ENCODE measurements around the gene GPS1.
A peak's percentile ranks its signal among the peaks of the same experiment; 100 is the strongest.

Gene GPS1

GRCh38 chr17:82060614-82061013 is 8.9 kb downstream of the GPS1 start:
- DNase-seq = no peak

DNA sequence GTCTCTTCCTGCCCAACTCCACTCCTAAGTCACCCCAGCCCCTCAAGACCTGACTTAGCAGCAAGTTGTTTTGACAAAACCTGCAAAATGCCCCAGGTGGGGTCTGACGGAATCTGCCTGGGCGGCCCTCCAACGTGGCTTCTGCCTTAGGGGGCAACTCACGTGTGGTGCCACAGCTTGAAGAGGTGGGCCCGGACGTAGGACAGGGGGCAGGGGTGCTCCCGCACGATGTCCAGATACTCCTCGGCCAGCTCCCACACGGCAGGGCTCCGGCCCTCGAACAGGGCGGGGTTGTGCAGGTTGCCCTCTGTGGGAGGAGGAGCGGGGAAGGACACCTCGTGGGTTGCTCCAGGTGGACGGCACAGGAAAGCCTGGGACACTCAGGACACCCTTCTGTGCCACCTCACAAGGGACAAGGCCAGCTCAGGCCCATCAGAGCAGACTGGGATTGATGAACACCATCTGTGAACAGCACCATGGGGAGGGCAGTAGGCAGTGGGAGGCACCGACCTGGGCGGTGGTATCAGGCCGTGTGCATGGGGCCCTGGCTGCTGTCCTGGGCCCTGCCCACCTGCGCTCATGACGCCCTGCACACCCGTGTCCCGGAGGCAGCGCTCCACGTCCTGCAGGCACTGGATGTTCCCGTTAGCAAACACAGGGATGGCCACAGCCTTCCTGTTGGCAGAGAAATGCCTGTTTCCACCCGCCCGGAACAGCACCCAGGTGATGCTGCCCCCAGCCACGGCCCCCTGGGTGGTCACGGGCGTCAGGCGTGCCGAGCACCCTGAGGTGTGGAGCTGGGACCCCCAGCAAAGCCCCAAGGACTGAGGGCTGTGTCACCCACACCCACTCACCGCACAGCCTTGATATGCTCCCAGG is 9.6 kb downstream of the GPS1 start:
- DNase-seq = no peak

DNA sequence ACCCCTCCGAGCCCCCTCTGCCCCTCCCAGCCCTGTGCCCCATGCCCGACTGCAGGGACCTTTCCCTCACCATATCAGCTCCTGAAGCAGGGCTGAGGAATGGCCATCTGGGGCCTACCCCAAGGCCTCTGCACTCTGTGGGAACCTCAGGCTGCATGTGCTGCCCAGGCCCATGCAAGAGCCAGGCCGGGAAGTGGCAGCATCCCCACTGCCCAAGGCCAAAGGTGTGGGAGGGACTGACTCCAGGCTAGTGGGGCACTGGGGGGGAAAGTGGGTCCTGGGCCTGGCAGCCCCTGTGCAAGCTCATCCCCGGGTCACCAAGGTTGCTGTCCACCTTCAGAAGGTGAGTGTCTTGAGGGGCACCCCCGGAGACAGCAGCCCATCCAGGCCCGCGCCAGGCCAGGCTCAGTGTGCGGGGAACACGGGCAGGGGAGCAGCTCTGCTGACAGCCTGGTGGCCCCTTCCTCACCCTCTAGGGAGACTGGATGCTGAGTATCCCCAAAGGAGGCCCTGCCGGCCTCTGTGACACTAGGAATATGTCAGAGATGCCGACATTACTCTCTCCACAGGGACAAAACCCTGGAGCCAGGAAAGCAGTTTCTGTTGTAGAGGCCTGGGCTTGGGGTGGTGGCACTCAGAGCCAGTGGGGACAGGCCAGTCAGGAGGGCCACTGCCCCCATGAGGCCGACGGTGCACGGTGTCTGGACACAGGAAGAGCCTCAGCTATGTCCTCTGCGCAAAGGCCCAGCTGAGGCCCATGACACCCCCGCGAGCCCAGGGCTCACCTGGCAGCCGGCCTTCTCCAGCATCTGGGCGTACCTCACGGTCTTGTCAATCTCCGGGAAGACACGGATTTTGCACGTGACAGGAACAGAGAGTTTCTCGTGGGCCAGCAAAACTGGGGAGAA is 10.6 kb downstream of the GPS1 start:
- no peak for DNase-seq

GRCh38 chr17:82062984-82063368 is 11.3 kb downstream of the GPS1 start:
- no peak for DNase-seq

DNA sequence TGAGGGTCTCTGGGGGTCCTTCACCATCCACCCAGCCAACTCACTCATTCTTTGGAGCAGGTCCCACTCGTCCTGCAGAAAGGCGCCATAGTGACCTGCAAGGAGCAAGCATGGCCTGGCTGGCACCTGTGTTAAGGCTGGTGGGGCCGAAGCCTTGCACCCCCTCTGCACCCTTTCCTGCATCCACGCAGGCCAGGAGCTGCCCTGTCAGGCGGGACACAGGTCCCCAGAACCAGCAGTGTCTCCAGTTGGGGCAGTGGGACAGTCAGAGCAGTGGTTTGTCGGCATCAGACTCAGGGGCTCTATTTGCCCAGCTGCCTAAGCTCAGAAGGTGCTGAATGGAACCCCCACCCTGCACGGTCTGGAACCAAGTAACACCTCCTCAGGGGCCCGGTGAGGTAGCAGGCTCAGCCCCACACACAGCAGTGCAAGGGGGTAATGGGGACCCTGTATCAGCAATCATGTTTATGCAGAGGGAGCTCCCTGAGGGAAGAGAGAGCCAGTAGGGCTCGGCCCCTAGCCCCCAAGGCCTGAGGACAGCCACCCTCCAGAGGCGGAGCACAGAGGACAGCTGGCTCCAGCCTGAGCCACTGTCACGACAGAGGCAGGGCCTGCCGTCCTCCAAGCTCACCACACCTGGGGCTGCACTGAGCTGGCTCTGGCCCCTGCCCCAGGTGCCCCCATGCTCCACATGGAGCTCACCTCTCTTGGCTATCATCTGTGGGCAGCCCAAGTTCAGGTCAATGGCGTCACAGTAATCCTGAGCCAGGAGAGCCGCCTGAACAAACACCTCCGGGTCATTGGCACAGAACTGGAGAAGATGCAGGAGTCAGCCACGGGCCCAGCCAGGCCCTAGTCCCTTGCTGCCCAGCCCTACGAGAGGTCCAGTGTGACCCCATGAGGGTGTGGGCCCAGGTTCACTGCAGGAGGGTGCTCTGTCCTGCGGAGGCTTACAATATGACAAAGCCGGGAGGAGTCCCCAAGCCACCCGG is 12.0 kb downstream of the GPS1 start:
- no peak for DNase-seq

GRCh38 chr17:82064433-82065192 is 12.9 kb downstream of the GPS1 start:
- DNase-seq = no peak

DNA sequence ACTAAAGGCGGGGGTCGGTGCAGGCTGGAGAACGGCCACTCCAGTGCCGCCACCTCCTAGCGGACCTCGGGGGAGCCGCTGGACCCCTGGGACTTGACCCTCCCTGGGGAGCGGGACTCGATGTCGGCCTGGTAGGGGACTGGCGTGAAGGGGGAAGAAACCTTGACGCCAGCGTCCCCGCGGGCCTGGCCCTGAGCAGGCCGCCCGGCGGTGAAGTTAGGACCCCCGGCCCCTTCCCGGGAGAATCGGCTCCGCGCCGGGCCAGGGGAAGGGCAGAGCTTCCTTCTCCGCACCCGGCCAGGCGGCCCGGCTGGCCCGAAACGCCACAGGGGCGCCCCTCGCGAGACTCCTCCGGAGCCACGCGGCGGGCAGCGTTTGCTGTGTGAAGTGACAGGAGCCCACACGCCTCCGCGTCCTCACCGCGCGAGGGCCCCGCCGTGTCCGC is 13.5 kb downstream of the GPS1 start:
- DNase-seq = no peak

DNA sequence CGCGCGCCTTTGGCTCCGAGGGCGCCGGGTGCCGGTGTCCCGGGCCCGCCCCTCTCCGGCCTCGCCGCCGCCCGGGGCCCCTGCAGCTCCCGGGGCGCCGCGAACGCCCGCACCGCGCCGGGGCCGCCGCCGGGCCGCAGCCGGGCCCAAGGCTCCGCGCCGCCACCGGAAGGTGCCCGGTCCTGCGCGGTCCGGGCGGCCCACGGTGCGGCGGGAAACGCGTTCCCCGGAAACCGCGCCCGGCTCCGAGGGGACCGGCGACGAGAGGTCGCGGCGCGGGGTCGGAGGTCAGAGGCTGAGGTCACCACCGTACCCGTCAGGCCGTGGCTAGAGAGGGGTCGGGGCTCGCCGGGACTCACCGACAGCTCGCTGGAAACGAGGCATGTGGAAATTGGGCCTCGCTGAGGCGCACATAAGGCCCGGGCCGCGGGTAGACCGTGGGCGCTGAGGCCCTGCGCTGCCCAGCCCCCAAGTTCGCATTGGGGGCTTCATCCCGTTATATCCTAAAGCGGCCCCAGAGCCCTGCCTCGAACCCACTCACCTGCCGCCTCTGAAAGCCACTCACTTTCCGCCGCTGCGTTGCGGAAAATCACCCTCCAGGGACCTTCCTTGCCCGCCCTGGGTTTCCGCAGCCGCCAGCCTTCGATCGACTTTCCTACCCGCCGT is 14.1 kb downstream of the GPS1 start, which contains the start of gene DUS1L:
DUS1L (minus strand) TSS at position 167 of the 666 bp plus-strand sequence. CDS start 745 bp downstream, outside the sequence.
- peak; percentile 47 for DNase-seq

DNA sequence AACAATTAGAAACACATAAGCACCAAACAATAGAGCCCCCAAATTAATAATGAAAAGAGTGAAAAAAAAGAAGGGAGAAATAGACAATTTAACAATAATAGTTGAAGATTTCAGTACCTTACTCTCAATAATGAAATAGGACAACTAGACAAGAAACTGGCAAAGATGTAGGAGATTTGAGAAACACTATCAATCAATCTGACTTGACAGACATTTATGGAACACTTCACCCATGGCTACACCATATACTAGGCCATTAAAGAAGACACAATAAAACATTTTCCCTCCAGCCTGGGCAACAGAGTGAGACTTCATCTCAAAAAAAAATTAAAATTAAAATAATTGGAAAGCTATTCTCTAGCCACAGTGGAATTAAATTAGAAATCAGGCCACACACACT is 18.9 kb downstream of the GPS1 start:
- DNase-seq = no peak

DNA sequence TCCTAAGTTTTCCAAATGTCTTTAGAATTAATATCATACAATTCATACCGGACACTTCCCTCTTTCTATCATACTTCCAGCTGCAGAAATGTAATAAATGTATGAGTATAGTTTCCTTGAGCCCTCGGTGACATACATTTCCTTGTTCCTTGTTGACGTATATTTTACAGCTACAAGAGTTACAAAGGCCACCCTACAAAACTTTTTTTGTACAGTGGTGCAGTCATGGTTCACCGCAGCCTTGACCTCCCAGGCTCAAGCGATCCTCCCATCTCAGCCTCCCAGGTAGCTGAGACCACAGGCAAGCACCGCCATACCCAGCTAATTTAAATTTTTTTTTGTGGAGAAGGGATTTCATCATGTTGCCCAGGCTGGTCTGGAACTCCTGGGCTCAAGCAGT is 21.1 kb downstream of the GPS1 start:
- DNase-seq = no peak

DNA sequence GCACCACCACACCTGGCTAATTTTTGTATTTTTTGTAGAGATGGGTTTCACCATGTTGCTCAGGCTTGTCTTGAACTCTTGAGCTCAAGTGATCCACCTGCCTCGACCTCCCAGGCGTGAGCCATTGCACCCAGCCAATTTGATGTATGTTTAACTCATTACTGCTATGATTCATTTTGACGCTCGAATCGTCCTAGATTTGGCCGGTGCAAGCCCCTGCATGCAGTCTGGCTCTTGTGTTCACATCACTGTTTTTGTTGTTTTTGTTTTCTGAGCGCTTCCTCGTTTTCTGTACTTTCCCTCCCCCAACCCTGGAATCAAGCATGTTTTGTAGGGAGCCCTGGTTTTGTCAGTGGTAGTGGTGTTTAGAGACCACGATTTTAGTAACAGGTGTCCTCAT is 21.7 kb downstream of the GPS1 start:
- DNase-seq = no peak

GRCh38 chr17:82076018-82076784 is 24.5 kb downstream of the GPS1 start:
- no peak for DNase-seq

- DNase-seq = no peak
Measured at GRCh38 chr17:82076785-82077591, 25.3 kb downstream of the GPS1 start.

DNA sequence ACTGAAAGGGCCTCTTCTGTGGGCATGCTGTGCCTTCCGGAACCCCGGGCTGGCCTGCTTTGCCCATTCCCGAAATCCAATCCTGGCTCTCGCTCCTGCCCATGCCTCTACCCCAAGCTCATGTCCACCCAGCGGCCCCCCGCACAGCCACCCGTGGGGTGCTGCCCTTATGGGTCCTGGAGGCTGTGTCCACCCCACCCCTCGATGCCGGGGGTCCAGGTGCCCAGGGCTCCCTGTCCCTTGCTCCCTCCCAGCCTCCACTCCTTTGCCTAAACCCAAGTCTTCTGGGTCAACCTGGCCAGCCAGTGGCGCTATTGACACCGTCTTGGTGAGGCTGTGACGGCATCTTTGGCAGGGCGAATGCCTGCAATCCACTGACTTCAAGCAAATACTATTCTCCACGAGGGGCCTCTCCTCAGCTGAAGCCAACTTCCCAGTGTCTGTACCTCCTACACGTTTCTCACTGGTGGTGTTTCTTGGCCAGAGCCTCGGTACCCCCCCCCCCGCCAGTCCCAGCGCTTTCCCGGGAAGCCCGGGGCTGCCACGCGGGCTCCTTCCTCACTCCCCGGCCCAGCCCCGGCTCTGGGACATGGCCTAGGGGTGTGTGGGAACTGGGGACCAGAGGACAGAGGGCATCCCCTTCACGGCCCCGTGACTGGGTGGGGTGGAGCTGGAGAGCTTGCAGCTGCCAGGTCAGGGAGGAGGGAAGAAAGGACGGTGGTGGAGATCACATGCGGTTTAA is 26.1 kb downstream of the GPS1 start:
- DNase-seq = no peak

GRCh38 chr17:82078433-82078832 is 26.7 kb downstream of the GPS1 start:
- DNase-seq = no peak

DNA sequence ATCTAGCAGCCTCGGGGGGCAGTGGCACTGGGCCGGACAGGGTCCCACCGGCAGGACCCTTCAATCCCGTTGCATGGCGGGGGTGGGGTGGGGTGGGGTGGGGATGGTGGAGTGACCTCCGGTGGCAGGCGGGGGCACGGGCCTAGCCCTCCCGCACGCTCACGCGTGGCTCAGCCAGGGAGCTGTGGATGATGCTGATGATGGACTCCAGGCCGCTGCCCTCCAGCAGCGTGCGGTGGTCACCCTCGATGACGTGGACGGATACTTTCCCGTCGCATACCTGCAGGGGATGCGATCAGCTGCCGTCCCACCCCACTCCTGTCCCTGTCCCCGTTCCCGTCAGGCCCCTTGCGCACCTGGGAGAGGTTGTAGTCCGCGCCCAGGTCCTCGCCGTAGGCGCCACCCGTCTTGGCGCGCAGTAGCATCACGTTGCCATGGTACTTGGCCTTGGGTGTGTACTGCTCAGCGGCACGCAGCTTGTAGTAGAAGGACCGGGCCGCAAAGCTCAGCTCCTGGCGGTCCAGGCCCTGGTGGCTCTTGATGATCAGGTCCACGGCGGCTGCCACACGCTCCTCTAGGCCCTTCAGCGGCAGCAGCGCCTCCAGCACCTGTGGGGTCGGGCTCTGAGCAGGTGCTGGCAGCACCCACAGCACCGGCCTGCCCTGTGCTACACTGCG is 27.4 kb downstream of the GPS1 start:
- DNase-seq = no peak

GRCh38 chr17:82080048-82080788 is 28.5 kb downstream of the GPS1 start:
- no peak for DNase-seq
